GM12878 (cell line): ENCODE data around the gene ABHD6. TPM values are rescaled to one million over a fixed set of nuclear protein-coding genes. Genes with fewer than 3 reads are reported as not detected.

Source experiments
- ATAC-seq: fragments of 200-7000 bp; cut with Tn5 transposase; 3 replicates; pipeline ENCODE4 v1.9.1; 2020; ENCODE audit warnings: mild to moderate bottlenecking, moderate library complexity
- Bru-seq: library from RNA; stranded (reverse); fragments of 400-500 nt; gene quantifications from one replicate; lab custom pipeline; 2021; lab: Mats Ljungman, UMichigan
- BruChase-seq, 2 experiments: library from RNA; stranded (reverse); fragments of 400-500 nt; gene quantifications; one replicate each; lab custom pipeline; 2021; lab: Mats Ljungman, UMichigan
- BruUV-seq: library from RNA; stranded (reverse); fragments of 400-500 nt; replicated peaks from 2 replicates; lab custom pipeline; 2021; lab: Mats Ljungman, UMichigan
- CTCF ChIA-PET: fragments of 300-600 bp; sonication (Branson Sonifier 250); formaldehyde crosslinking; extraction: SDS; loops from one replicate; lab custom pipeline; 2021; ENCODE audit warnings: inconsistent platforms; lab: Yijun Ruan, JAX
- POLR2A ChIA-PET: fragments of 350-600 bp; formaldehyde crosslinking; extraction: SDS; loops from one replicate; lab custom pipeline; 2021; ENCODE audit warnings: inconsistent platforms; lab: Charles Lee
- RAD21 ChIA-PET: fragments of 300-600 bp; sonication (Branson Sonifier 250); formaldehyde crosslinking; loops from one replicate; lab custom pipeline; 2023; ENCODE audit warnings: antibody characterized with exemption; ENCODE audit not compliant: unreplicated experiment; lab: Charles Lee
- SMC1A ChIA-PET: fragments of 300-600 bp; sonication (Branson Sonifier 250); formaldehyde crosslinking; loops from one replicate; lab custom pipeline; 2023; ENCODE audit not compliant: unreplicated experiment, uncharacterized antibody; lab: Charles Lee
- DNase-seq: peaks from one replicate; pipeline ENCODE4 v3.0.0-alpha.2; 2011; ENCODE audit warnings: low read depth, low spot score
- FAIRE-seq: peaks from 3 replicates; lab custom pipeline; 2011; peaks lifted over from hg19 to GRCh38; lab: Jason Lieb, UNC
- H2AFZ ChIP-seq: 2 replicates; pipeline ENCODE4 v1.6.0; 2011; ENCODE audit warnings: low read depth, low read length, control low read depth; ENCODE audit not compliant: control insufficient read depth
- H3K27ac ChIP-seq: 2 replicates; pipeline ENCODE4 v1.5.1; 2011; ENCODE audit warnings: control low read depth; ENCODE audit not compliant: control insufficient read depth, insufficient read depth
- H3K27me3 ChIP-seq, 2 experiments: replicated peaks in 1 of 2; 2 replicates each; pipeline versions ENCODE4 v1.6.0 to v1.6.1; 2011; ENCODE audit warnings: low read length in 1 of 2; ENCODE audit not compliant: control insufficient read depth in 2 of 2, insufficient read depth in 2 of 2
- H3K36me3 ChIP-seq, 2 experiments: 2 replicates each; pipeline ENCODE4 v1.5.1; 2011; ENCODE audit warnings: low read length in 1 of 2; ENCODE audit not compliant: control insufficient read depth in 2 of 2, insufficient read depth in 2 of 2
- H3K4me1 ChIP-seq: 2 replicates; pipeline ENCODE4 v1.6.1; 2011; ENCODE audit warnings: mild to moderate bottlenecking, low read length, moderate library complexity, mixed read lengths; ENCODE audit not compliant: control insufficient read depth, insufficient read depth
- H3K4me2 ChIP-seq: 2 replicates; pipeline ENCODE4 v1.6.0; 2011; ENCODE audit warnings: control low read depth; ENCODE audit not compliant: control insufficient read depth, insufficient read depth
- H3K4me3 ChIP-seq: fragments of 200-600 bp; sonication (generic); 2 replicates; pipeline ENCODE4 v1.5.1; 2016
- H3K79me2 ChIP-seq: 2 replicates; pipeline ENCODE4 v1.6.0; 2011; ENCODE audit warnings: low read length; ENCODE audit not compliant: control insufficient read depth, insufficient read depth
- H3K9ac ChIP-seq: 2 replicates; pipeline ENCODE4 v1.8.0; 2011; ENCODE audit warnings: low read length, control low read depth, mixed read lengths; ENCODE audit not compliant: control insufficient read depth, insufficient read depth
- H3K9me3 ChIP-seq: replicated peaks from 3 replicates; pipeline ENCODE4 v1.5.1; 2011; ENCODE audit warnings: mild to moderate bottlenecking, low read length; ENCODE audit not compliant: control insufficient read depth, insufficient read depth
- H4K20me1 ChIP-seq: 2 replicates; pipeline ENCODE4 v1.6.0; 2011; ENCODE audit not compliant: control insufficient read depth, insufficient read depth
- CHD2 ChIP-seq: IDR thresholded peaks from 2 replicates; pipeline ENCODE4 v1.6.1; 2011; ENCODE audit warnings: low read depth, low read length, improper control_type of control experiment, borderline replicate concordance
- CHD4 ChIP-seq: fragments of 200-600 bp; sonication (generic); IDR thresholded peaks from 2 replicates; pipeline ENCODE4 v1.6.1; 2016; ENCODE audit warnings: mild to moderate bottlenecking
- CREM ChIP-seq: IDR thresholded peaks from 2 replicates; pipeline ENCODE4 v1.6.1; 2014; ENCODE audit warnings: antibody characterized with exemption, low read depth
- FOXM1 ChIP-seq: IDR thresholded peaks from 2 replicates; pipeline ENCODE4 v1.6.1; 2012; ENCODE audit warnings: low read depth, mild to moderate bottlenecking, inconsistent platforms, low read length, moderate library complexity
- HDGF ChIP-seq: fragments of 450-650 bp; IDR thresholded peaks from 2 replicates; pipeline ENCODE4 v1.6.1; 2016; ENCODE audit warnings: antibody characterized with exemption
- JUNB ChIP-seq: IDR thresholded peaks from 2 replicates; pipeline ENCODE4 v1.6.1; 2016; ENCODE audit warnings: antibody characterized with exemption, mild to moderate bottlenecking
- KDM1A ChIP-seq: fragments of 200-600 bp; sonication (generic); IDR thresholded peaks from 2 replicates; pipeline ENCODE4 v1.6.1; 2016; ENCODE audit warnings: borderline replicate concordance
- MEF2B ChIP-seq: fragments of 450-650 bp; IDR thresholded peaks from 2 replicates; pipeline ENCODE4 v1.6.1; 2018; ENCODE audit warnings: mild to moderate bottlenecking, moderate library complexity; ENCODE audit not compliant: partially characterized antibody, poor library complexity, severe bottlenecking
- MTA3 ChIP-seq: IDR thresholded peaks from 2 replicates; pipeline ENCODE4 v1.6.1; 2012; ENCODE audit warnings: low read length, inconsistent platforms, borderline replicate concordance
- MXI1 ChIP-seq: fragments of 150-350 bp; IDR thresholded peaks from 2 replicates; pipeline ENCODE4 v1.6.1; 2011; ENCODE audit warnings: low read depth, mild to moderate bottlenecking, inconsistent platforms, low read length, improper control_type of control experiment
- NFXL1 ChIP-seq: fragments of 450-650 bp; IDR thresholded peaks from 2 replicates; pipeline ENCODE4 v1.6.1; 2017; ENCODE audit warnings: antibody characterized with exemption, mild to moderate bottlenecking, borderline replicate concordance
- PAX5 ChIP-seq: IDR thresholded peaks from 2 replicates; pipeline ENCODE4 v1.6.1; 2011; ENCODE audit warnings: low read depth, low read length, borderline replicate concordance
- PML ChIP-seq: IDR thresholded peaks from 2 replicates; pipeline ENCODE4 v1.6.1; 2012; ENCODE audit warnings: low read length, inconsistent platforms
- RUNX3 ChIP-seq: IDR thresholded peaks from 2 replicates; pipeline ENCODE4 v1.6.1; 2012; ENCODE audit warnings: low read length, inconsistent platforms
- SUPT20H ChIP-seq: IDR thresholded peaks from 2 replicates; pipeline ENCODE4 v1.6.1; 2011; ENCODE audit warnings: low read depth, mild to moderate bottlenecking, low read length, moderate library complexity, borderline replicate concordance; ENCODE audit not compliant: control insufficient read depth
- TAF1 ChIP-seq: IDR thresholded peaks from 2 replicates; pipeline ENCODE4 v1.6.1; 2011; ENCODE audit warnings: mild to moderate bottlenecking, low read depth, low read length, borderline replicate concordance
- TCF7 ChIP-seq: IDR thresholded peaks from 2 replicates; pipeline ENCODE4 v1.6.1; 2014; ENCODE audit warnings: antibody characterized with exemption, borderline replicate concordance
- WGBS: methylation state at CpG from one replicate; pipeline ENCODE4 v1.1.6; 2016; ENCODE audit warnings: low lambda C conversion rate; ENCODE audit not compliant: insufficient replicate concordance, insufficient coverage; ENCODE audit errors: missing lambda C conversion rate; 5-methylcytosine and 5-hydroxymethylcytosine counted together
- in situ Hi-C: fragments of 300-500 bp; cut with MboI; formaldehyde crosslinking; loops from 9 replicates; pipeline ENCODE4 v1.14.3; 2018; ENCODE audit warnings: mixed read lengths
- intact Hi-C: fragments of 100-400 bp; cut with micrococcal nuclease; formaldehyde crosslinking; loops from one replicate; pipeline ENCODE4 v1.14.2; 2022; ENCODE audit not compliant: unreplicated experiment
- long read RNA-seq, 2 experiments: library from polyadenylated mRNA; unstranded; transcript quantifications; one replicate each; pipeline ENCODE4 v2.0.0, GENCODE V29; 2019 to 2020
- polyA minus RNA-seq, 3 experiments: library from RNA; depleted of rRNA, polyadenylated mRNA; stranded (reverse); fragments of >200 nt; gene quantifications; 2 replicates each; pipeline ENCODE4 v1.2.3, GENCODE V29; 2011
- polyA plus RNA-seq, 11 experiments: library from polyadenylated mRNA; depleted of rRNA in 4 of 11; unstranded in 6 of 11; stranded (reverse) in 5 of 11; fragments of >200 nt; fragmentation: Nextera tagmentation in 4 of 11; fragmentation: Illumina TruSeq in 1 of 11; extraction: Ambion mirVana in 4 of 11; extraction: Trizol in 1 of 11; gene quantifications; 1 replicate in 1 of 11; 2 replicates in 10 of 11; pipeline versions ENCODE4 v1.2.1 to v1.2.3, GENCODE V29; 2011 to 2016; ENCODE audit warnings: inconsistent platforms in 2 of 11, missing spikeins in 2 of 11, low read depth in 1 of 11
- total RNA-seq, 4 experiments: library from RNA; depleted of rRNA in 3 of 4; stranded (reverse); fragments of >200 nt in 3 of 4; fragmentation: Illumina TruSeq in 1 of 4; extraction: Trizol in 1 of 4; gene quantifications; 2 replicates each; pipeline versions ENCODE4 v1.2.1 to v1.2.3, GENCODE V29; 2013 to 2021
- TF ChIP-seq, protein P1 (sequence below): fragments of 150-350 bp; IDR thresholded peaks from 2 replicates; pipeline ENCODE4 v1.6.1; 2014; ENCODE audit warnings: mild to moderate bottlenecking, low read depth, low read length
- TF ChIP-seq, protein P2 (sequence below): IDR thresholded peaks from 2 replicates; pipeline ENCODE4 v1.6.1; 2012; ENCODE audit warnings: low read depth, low read length, improper control_type of control experiment

ABHD6 gene
- total RNA-seq (2013; cell fraction: nucleolus; rRNA removed) = 50.4 and 53.6 TPM in 2 replicates
- total RNA-seq (2014; rRNA removed) (2.9 and 3.3 TPM in 2 replicates), total RNA-seq (2014; rRNA removed; fragmentation: Illumina TruSeq; extraction: Trizol) (2.5 and 2.9 TPM in 2 replicates), total RNA-seq (2021) (3.6 and 3.8 TPM in 2 replicates), polyA plus RNA-seq (2011; rRNA removed) (23.9 and 33.2 TPM in 2 replicates), polyA plus RNA-seq (2014; fragmentation: Illumina TruSeq; extraction: Trizol) (1.9 and 3.1 TPM in 2 replicates), polyA plus RNA-seq (2014; fragmentation: Nextera tagmentation; extraction: Ambion mirVana) (1 to 10 TPM; 1.4 to 1.5 TPM), polyA plus RNA-seq (2014; rRNA removed) (2.7 and 4.0 TPM in 2 replicates), polyA plus RNA-seq (2016; fragmentation: Nextera tagmentation; extraction: Ambion mirVana) (1 to 10 TPM; 5.1 to 7.0 TPM), polyA minus RNA-seq (2011; rRNA and poly(A)+ RNA removed) (47.7 and 52.5 TPM in 2 replicates), Bru-seq, nascent RNA (percentile 75 among the genes with signal in this experiment), BruChase-seq, experiment 1, labeled RNA remaining after a 6-hour chase (percentile 74 among the genes with signal in this experiment), BruChase-seq, experiment 2, labeled RNA remaining after a 2-hour chase (percentile 73 among the genes with signal in this experiment)
- polyA plus RNA-seq (2011; ENCODE audit: low read depth) = 6.6 TPM
- 34.3 and 46.6 TPM in 2 replicates for polyA plus RNA-seq (2011; cell fraction: cytosol; rRNA removed)
- polyA plus RNA-seq (2011; cell fraction: nucleus; rRNA removed) = 19.4 and 22.2 TPM in 2 replicates
- 5.2 and 7.6 TPM in 2 replicates for polyA plus RNA-seq (2012)
- polyA minus RNA-seq (2011; cell fraction: cytosol; rRNA and poly(A)+ RNA removed) = 9.2 and 12.8 TPM in 2 replicates
- polyA minus RNA-seq (2011; cell fraction: nucleus; rRNA and poly(A)+ RNA removed) = 19.8 and 21.2 TPM in 2 replicates
- long read RNA-seq, experiment 1, transcript ABHD6-205 (10 exons, 2,482 nt) = major isoform, 6 of 12 reads
- long read RNA-seq, experiment 1, partial matches to known transcripts = 1 of 12 reads
- long read RNA-seq, experiment 1, other reads (novel, unspliced or antisense) = 3 of 12 reads
- long read RNA-seq, experiment 2, partial matches to known transcripts = 3 of 13 reads
- long read RNA-seq, experiment 2, other reads (novel, unspliced or antisense) = 7 of 13 reads

DNA sequence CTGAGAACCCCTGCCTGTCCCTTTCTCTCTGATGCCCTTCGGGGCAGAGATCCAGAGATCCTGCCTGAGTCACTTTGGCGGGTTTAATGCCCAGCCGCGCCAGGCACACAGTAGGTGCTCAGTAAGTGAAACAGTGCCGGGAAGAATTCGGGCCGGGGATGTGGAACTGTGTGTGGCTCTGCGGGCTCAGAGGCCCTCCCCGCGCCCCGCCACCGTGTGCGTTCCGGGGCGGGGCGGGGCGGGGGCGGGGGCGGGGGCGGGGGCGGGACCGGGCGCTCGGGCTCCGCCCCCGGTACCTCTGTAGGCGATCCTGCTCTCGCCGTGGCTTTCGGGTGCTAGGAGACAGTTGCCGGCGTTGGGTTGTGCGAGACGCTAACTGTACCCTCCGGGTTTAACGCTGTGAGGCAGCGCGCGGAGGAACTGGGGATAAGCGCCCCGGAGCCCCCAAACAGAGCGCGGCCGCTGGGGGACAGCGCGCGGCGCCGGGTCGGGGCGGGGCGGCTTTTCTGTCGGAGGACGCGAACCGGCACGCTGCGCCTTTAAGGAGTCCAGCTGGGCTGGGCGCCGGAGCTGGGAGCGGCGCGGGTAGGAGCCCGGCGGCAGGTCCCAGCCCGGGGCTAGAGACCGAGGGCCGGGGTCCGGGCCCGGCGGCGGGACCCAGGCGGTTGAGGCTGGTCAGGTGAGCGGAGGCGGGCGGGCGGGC lies at the start of gene ABHD6:
TSS of gene ABHD6 (plus strand) at position 555 of the 703 bp plus-strand sequence. CDS start 18,795 bp downstream, outside the sequence.
- Histone ChIP-seq H3K9me3 (no peaks in the 10 kb centered on the region), H3K9ac (peak within 1 kb of the TSS; percentile 56), H3K4me3 (peak within 1 kb of the TSS; percentile 68), H3K79me2 (peaks cover 1% of the 10 kb centered on the region), H3K27me3 (no peaks in the 10 kb centered on the region), H3K4me2 (peak within 1 kb of the TSS; percentile 95), H2AFZ (peak within 1 kb of the TSS; percentile 89), H3K36me3 (no peaks in the 10 kb centered on the region), H4K20me1 (no peaks in the 10 kb centered on the region), H3K4me1 (peaks cover 13% of the 10 kb centered on the region), H3K27ac (peak within 1 kb of the TSS; percentile 44)
- DNase-seq = no peak
- in situ Hi-C loops (no loop called here), intact Hi-C loops (loop anchor here (2.0 to 5.0 kb wide), 2 partner anchors 23 to 60 kb away; no protein-coding TSS in a partner anchor)
- no TSS peak for BruUV-seq
- CTCF ChIA-PET = interaction anchor here (0.7 to 5.3 kb wide), 10 partner anchors 10 to 70 kb away, joined by 3 to 36 read pairs (median 6); partner anchors contain the start of genes HTD2 and RPP14
- 1% methylated on average over 56 of the region's 77 CpGs for WGBS
- ATAC-seq = peak; percentile 79
- POLR2A ChIA-PET = interaction anchor here (0.6 to 8.7 kb wide), 7 partner anchors 7 to 154 kb away, joined by 3 to 166 read pairs (median 5); no protein-coding TSS in a partner anchor
- SMC1A ChIA-PET = interaction anchor here (1.0 to 4.7 kb wide), 9 partner anchors 13 to 69 kb away, joined by 3 to 36 read pairs (median 6); partner anchors contain the start of genes HTD2 and RPP14
- RAD21 ChIA-PET = interaction anchor here (0.6 to 6.6 kb wide), 14 partner anchors 13 to 255 kb away, joined by 3 to 41 read pairs (median 6); partner anchors contain the start of genes HTD2 and RPP14
- FAIRE-seq = no peak
- TF ChIP-seq FOXM1 (no peak), MXI1 (no peak), CHD4 (no peak), TAF1 (0 out of 2 replicates have a peak, but pooled peaks have one; percentile 13), RUNX3 (no peak), MTA3 (no peak), NFXL1 (no peak), PML (no peak), CREM (no peak), KDM1A (no peak), TCF7 (no peak), PAX5 (no peak), SUPT20H (no peak), JUNB (no peak), MEF2B (no peak), HDGF (no peak), CHD2 (0 out of 2 replicates have a peak, but pooled peaks have one; percentile 20)
- TF ChIP-seq, protein P1, sequence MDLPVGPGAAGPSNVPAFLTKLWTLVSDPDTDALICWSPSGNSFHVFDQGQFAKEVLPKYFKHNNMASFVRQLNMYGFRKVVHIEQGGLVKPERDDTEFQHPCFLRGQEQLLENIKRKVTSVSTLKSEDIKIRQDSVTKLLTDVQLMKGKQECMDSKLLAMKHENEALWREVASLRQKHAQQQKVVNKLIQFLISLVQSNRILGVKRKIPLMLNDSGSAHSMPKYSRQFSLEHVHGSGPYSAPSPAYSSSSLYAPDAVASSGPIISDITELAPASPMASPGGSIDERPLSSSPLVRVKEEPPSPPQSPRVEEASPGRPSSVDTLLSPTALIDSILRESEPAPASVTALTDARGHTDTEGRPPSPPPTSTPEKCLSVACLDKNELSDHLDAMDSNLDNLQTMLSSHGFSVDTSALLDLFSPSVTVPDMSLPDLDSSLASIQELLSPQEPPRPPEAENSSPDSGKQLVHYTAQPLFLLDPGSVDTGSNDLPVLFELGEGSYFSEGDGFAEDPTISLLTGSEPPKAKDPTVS = 0 out of 2 replicates have a peak, but pooled peaks have one; percentile 38
- TF ChIP-seq, protein P2, sequence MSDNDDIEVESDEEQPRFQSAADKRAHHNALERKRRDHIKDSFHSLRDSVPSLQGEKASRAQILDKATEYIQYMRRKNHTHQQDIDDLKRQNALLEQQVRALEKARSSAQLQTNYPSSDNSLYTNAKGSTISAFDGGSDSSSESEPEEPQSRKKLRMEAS = no peak
